HEK293 (cell line): Measurements from ENCODE around the gene PSPH.

Experiments used
- KLF16 ChIP-seq: fragments of 450-650 bp; formaldehyde crosslinking; IDR thresholded peaks from 2 replicates; pipeline ENCODE4 v1.5.1; 2017; ENCODE audit warnings: missing biosample characterization, missing genetic modification characterization
- REPIN1 ChIP-seq: fragments of 450-650 bp; formaldehyde crosslinking; IDR thresholded peaks from 2 replicates; pipeline ENCODE4 v1.5.1; 2017; ENCODE audit warnings: missing biosample characterization, missing genetic modification characterization, low read depth
- ZBTB48 ChIP-seq: fragments of 450-650 bp; formaldehyde crosslinking; IDR thresholded peaks from 2 replicates; pipeline ENCODE4 v1.5.1; 2016; ENCODE audit warnings: missing biosample characterization, missing genetic modification characterization
- ZIC2 ChIP-seq: fragments of 450-650 bp; formaldehyde crosslinking; IDR thresholded peaks from 2 replicates; pipeline ENCODE4 v1.5.1; 2016; ENCODE audit warnings: missing biosample characterization, missing genetic modification characterization
- ZNF221 ChIP-seq: fragments of 450-650 bp; formaldehyde crosslinking; IDR thresholded peaks from 2 replicates; pipeline ENCODE4 v1.5.1; 2017; ENCODE audit warnings: missing biosample characterization, missing genetic modification characterization, borderline replicate concordance
- ZNF239 ChIP-seq: fragments of 450-650 bp; formaldehyde crosslinking; IDR thresholded peaks from 2 replicates; pipeline ENCODE4 v1.5.1; 2016; ENCODE audit warnings: missing biosample characterization, missing genetic modification characterization
- ZNF274 ChIP-seq, 2 experiments: fragments of 200-500 bp in 1 of 2; fragments of 450-650 bp in 1 of 2; sonication (Bioruptor generic) in 1 of 2; formaldehyde crosslinking in 1 of 2; IDR thresholded peaks; 2 replicates each; pipeline versions ENCODE4 v1.5.1 to v1.6.1; 2014 to 2016; ENCODE audit warnings: borderline replicate concordance in 1 of 2, inconsistent platforms in 1 of 2, low read length in 1 of 2, missing biosample characterization in 1 of 2, missing genetic modification characterization in 1 of 2
- ZNF350 ChIP-seq: fragments of 450-650 bp; formaldehyde crosslinking; IDR thresholded peaks from 2 replicates; pipeline ENCODE4 v1.5.0; 2017; ENCODE audit warnings: missing biosample characterization, mild to moderate bottlenecking, missing genetic modification characterization
- ZNF600 ChIP-seq: fragments of 450-650 bp; formaldehyde crosslinking; IDR thresholded peaks from 2 replicates; pipeline ENCODE4 v1.5.1; 2016; ENCODE audit warnings: missing biosample characterization, missing genetic modification characterization
- ZNF629 ChIP-seq: fragments of 450-650 bp; formaldehyde crosslinking; IDR thresholded peaks from 2 replicates; pipeline ENCODE4 v1.5.1; 2017; ENCODE audit warnings: missing biosample characterization, missing genetic modification characterization
- TF ChIP-seq, protein P1 (sequence below): fragments of 450-650 bp; formaldehyde crosslinking; IDR thresholded peaks from 2 replicates; pipeline ENCODE4 v1.5.1; 2016; ENCODE audit warnings: missing biosample characterization, missing genetic modification characterization
- TF ChIP-seq, protein P2 (sequence below): fragments of 450-650 bp; formaldehyde crosslinking; IDR thresholded peaks from 2 replicates; pipeline ENCODE4 v1.5.1; 2016; ENCODE audit warnings: missing biosample characterization, missing genetic modification characterization

DNA sequence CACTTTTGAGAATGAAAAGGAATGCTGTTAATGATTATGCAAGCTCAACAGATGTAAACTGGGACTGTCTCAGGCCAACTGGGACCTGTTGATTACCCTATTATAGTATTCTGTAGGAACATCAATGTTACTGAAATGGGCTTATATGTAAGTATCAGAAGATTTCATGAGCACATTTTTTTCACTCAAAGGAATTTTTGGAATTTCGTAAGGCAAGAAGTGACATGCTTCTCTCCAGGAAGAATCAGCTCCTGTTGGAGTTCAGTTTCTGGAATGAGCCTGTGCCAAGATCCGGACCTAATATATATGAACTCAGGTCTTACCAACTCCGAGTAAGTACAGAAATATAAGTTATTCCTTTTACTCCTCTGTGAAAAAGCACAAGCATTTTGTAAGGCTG lies 67.7 kb downstream of the PSPH start:
- no peak for TF ChIP-seq ZNF274 (IDR thresholded peaks at IDR 0.05; ENCODE audit: low read length)
- TF ChIP-seq ZNF274 (tag by site-specific recombination; IDR thresholded peaks at IDR 0.05; ENCODE audit: borderline replicate concordance), result no peak
- no peak for TF ChIP-seq KLF16 (tag by site-specific recombination)
- TF ChIP-seq ZNF239 (tag by site-specific recombination), result no peak
- TF ChIP-seq ZNF221 (tag by site-specific recombination), result no peak
- TF ChIP-seq, protein P1, sequence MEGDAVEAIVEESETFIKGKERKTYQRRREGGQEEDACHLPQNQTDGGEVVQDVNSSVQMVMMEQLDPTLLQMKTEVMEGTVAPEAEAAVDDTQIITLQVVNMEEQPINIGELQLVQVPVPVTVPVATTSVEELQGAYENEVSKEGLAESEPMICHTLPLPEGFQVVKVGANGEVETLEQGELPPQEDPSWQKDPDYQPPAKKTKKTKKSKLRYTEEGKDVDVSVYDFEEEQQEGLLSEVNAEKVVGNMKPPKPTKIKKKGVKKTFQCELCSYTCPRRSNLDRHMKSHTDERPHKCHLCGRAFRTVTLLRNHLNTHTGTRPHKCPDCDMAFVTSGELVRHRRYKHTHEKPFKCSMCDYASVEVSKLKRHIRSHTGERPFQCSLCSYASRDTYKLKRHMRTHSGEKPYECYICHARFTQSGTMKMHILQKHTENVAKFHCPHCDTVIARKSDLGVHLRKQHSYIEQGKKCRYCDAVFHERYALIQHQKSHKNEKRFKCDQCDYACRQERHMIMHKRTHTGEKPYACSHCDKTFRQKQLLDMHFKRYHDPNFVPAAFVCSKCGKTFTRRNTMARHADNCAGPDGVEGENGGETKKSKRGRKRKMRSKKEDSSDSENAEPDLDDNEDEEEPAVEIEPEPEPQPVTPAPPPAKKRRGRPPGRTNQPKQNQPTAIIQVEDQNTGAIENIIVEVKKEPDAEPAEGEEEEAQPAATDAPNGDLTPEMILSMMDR (tag by site-specific recombination), result no peak
- TF ChIP-seq ZNF350 (tag by site-specific recombination), result no peak
- TF ChIP-seq ZNF629 (tag by site-specific recombination), result no peak
- no peak for TF ChIP-seq ZBTB48
- TF ChIP-seq, protein P2, sequence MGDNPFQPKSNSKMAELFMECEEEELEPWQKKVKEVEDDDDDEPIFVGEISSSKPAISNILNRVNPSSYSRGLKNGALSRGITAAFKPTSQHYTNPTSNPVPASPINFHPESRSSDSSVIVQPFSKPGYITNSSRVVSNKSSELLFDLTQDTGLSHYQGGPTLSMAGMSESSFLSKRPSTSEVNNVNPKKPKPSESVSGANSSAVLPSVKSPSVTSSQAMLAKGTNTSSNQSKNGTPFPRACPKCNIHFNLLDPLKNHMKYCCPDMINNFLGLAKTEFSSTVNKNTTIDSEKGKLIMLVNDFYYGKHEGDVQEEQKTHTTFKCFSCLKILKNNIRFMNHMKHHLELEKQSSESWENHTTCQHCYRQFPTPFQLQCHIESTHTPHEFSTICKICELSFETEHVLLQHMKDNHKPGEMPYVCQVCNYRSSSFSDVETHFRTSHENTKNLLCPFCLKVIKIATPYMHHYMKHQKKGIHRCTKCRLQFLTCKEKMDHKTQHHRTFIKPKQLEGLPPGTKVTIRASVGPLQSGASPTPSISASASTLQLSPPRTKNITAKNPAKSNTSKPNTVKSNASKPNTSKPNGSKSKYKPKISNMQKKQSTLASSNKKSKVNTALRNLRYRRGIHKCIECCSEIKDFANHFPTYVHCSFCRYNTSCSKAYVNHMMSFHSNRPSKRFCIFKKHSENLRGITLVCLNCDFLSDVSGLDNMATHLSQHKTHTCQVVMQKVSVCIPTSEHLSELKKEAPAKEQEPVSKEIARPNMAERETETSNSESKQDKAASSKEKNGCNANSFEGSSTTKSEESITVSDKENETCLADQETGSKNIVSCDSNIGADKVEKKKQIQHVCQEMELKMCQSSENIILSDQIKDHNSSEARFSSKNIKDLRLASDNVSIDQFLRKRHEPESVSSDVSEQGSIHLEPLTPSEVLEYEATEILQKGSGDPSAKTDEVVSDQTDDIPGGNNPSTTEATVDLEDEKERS, result no peak
- TF ChIP-seq ZIC2, result no peak
- TF ChIP-seq REPIN1 (tag by site-specific recombination), result no peak
- no peak for TF ChIP-seq ZNF600 (tag by site-specific recombination)
